SK-N-SH (cell line): ENCODE results near the gene MPO. TPM values are rescaled to one million over a fixed set of nuclear protein-coding genes. Genes with fewer than 3 reads are reported as not detected.

Experiments
- CTCF ChIA-PET: fragments of 300-600, 350-600 bp; formaldehyde crosslinking; extraction: SDS; loops from one replicate; lab custom pipeline; 2021; lab: Yijun Ruan, JAX
- POLR2A ChIA-PET: fragments of 350-600 bp; sonication (Branson Sonifier 250); formaldehyde crosslinking; extraction: SDS; loops from one replicate; lab custom pipeline; 2020; ENCODE audit warnings: antibody characterized with exemption, inconsistent platforms; lab: Yijun Ruan, JAX
- DNase-seq: peaks from one replicate; pipeline ENCODE4 v3.0.0; 2012
- H2AFZ ChIP-seq: fragments of 200-600 bp; sonication (generic); 2 replicates; pipeline ENCODE4 v1.8.1; 2016; ENCODE audit warnings: antibody characterized with exemption, mild to moderate bottlenecking, low read depth
- H3F3A ChIP-seq: fragments of 200-600 bp; sonication (generic); replicated peaks from 2 replicates; pipeline ENCODE3; 2016; ENCODE audit warnings: antibody characterized with exemption, mild to moderate bottlenecking; ENCODE audit not compliant: insufficient read depth
- H3K27ac ChIP-seq, 2 experiments: fragments of 200-500 bp in 1 of 2; fragments of 200-600 bp in 1 of 2; sonication (Bioruptor generic) in 1 of 2; sonication (generic), shearing (Covaris generic) in 1 of 2; 2 replicates each; pipeline versions ENCODE4 v1.5.1 to v1.6.1; 2014 to 2016; ENCODE audit warnings: low read depth in 2 of 2, inconsistent platforms in 1 of 2, low read length in 1 of 2, mild to moderate bottlenecking in 1 of 2, mixed read lengths in 1 of 2
- H3K27me3 ChIP-seq: fragments of 200-600 bp; sonication (generic), shearing (Covaris generic); 2 replicates; pipeline ENCODE4 v1.6.1; 2016; ENCODE audit warnings: mixed run types; ENCODE audit not compliant: insufficient read depth
- H3K36me3 ChIP-seq, 2 experiments: fragments of 200-500 bp in 1 of 2; fragments of 200-600 bp in 1 of 2; sonication (Bioruptor generic) in 1 of 2; sonication (generic) in 1 of 2; replicated peaks in 1 of 2; 2 replicates each; pipeline versions ENCODE3 to v1.5.1; 2014 to 2016; ENCODE audit warnings: low read length in 1 of 2, mild to moderate bottlenecking in 1 of 2; ENCODE audit not compliant: insufficient read depth in 2 of 2, control insufficient read depth in 1 of 2
- H3K4me1 ChIP-seq, 2 experiments: fragments of 200-500 bp in 1 of 2; fragments of 200-600 bp in 1 of 2; sonication (Bioruptor generic) in 1 of 2; sonication (generic), shearing (Covaris generic) in 1 of 2; 2 replicates each; pipeline versions ENCODE4 v1.5.1 to v1.6.1; 2014 to 2016; ENCODE audit warnings: low read depth in 1 of 2, low read length in 1 of 2, mixed run types in 1 of 2; ENCODE audit not compliant: insufficient read depth in 2 of 2, control insufficient read depth in 1 of 2
- H3K4me2 ChIP-seq: fragments of 200-600 bp; sonication (generic), shearing (Covaris generic); 2 replicates; pipeline ENCODE4 v1.6.1; 2017; ENCODE audit warnings: mixed run types
- H3K4me3 ChIP-seq, 2 experiments: fragments of 200-500 bp in 1 of 2; fragments of 200-600 bp in 1 of 2; sonication (Bioruptor generic) in 1 of 2; sonication (generic), shearing (Covaris generic) in 1 of 2; 2 replicates each; pipeline versions ENCODE4 v1.5.1 to v1.8.1; 2014 to 2016; ENCODE audit warnings: low read depth in 2 of 2, inconsistent platforms in 1 of 2, low read length in 1 of 2, mild to moderate bottlenecking in 1 of 2, mixed read lengths in 1 of 2, moderate library complexity in 1 of 2
- H3K79me2 ChIP-seq: fragments of 200-600 bp; sonication (generic); 2 replicates; pipeline ENCODE4 v1.8.1; 2017; ENCODE audit warnings: mild to moderate bottlenecking; ENCODE audit not compliant: insufficient read depth
- H3K9ac ChIP-seq: fragments of 200-600 bp; sonication (generic); 2 replicates; pipeline ENCODE4 v1.6.1; 2017; ENCODE audit warnings: mixed run types
- H3K9me2 ChIP-seq: fragments of 200-600 bp; sonication (generic); 2 replicates; pipeline ENCODE4 v1.6.1; 2017; ENCODE audit warnings: mixed run types
- H3K9me3 ChIP-seq: fragments of 200-600 bp; sonication (generic); 2 replicates; pipeline ENCODE4 v1.6.1; 2017; ENCODE audit warnings: mixed run types, mild to moderate bottlenecking, moderate library complexity
- H4K20me1 ChIP-seq: fragments of 200-600 bp; sonication (generic); 2 replicates; pipeline ENCODE4 v1.6.1; 2017; ENCODE audit warnings: mild to moderate bottlenecking, mixed run types; ENCODE audit not compliant: insufficient read depth
- CHD2 ChIP-seq: fragments of 150-350 bp; IDR thresholded peaks from 2 replicates; pipeline ENCODE4 v1.6.1; 2018; ENCODE audit warnings: low read length; ENCODE audit not compliant: partially characterized antibody
- CTCF ChIP-seq: fragments of 200-600 bp; sonication (generic); IDR thresholded peaks from 2 replicates; pipeline ENCODE4 v1.6.1; 2017; ENCODE audit warnings: antibody characterized with exemption, mild to moderate bottlenecking, moderate library complexity
- ELF1 ChIP-seq: IDR thresholded peaks from 2 replicates; pipeline ENCODE4 v1.4.0; 2012
- EP300 ChIP-seq, 2 experiments: IDR thresholded peaks; 2 replicates each; pipeline versions ENCODE4 v1.4.0 to v1.6.1; 2012; ENCODE audit warnings: borderline replicate concordance in 1 of 2, low read depth in 1 of 2, low read length in 1 of 2
- EZH2phosphoT487 ChIP-seq: fragments of 200-600 bp; sonication (generic); IDR thresholded peaks from 2 replicates; pipeline ENCODE4 v1.6.1; 2017; ENCODE audit warnings: low read depth, mixed run types, mild to moderate bottlenecking, antibody characterized with exemption, moderate library complexity, borderline replicate concordance
- GABPA ChIP-seq: IDR thresholded peaks from 2 replicates; pipeline ENCODE4 v1.4.0; 2012; ENCODE audit warnings: low read depth, mild to moderate bottlenecking
- IRF3 ChIP-seq: fragments of 150-350 bp; IDR thresholded peaks from 2 replicates; pipeline ENCODE4 v1.6.1; 2016; ENCODE audit warnings: mild to moderate bottlenecking, low read depth, low read length
- JUND ChIP-seq: IDR thresholded peaks from 2 replicates; pipeline ENCODE4 v1.4.0; 2012
- NFIC ChIP-seq: IDR thresholded peaks from 2 replicates; pipeline ENCODE4 v1.4.0; 2012; ENCODE audit warnings: borderline replicate concordance
- NRF1 ChIP-seq: IDR thresholded peaks from 2 replicates; pipeline ENCODE4 v1.6.1; 2012; ENCODE audit warnings: low read depth, mild to moderate bottlenecking, low read length
- POLR2AphosphoS5 ChIP-seq: IDR thresholded peaks from 2 replicates; pipeline ENCODE4 v1.6.1; 2012; ENCODE audit warnings: low read depth, low read length
- RAD21 ChIP-seq: IDR thresholded peaks from 2 replicates; pipeline ENCODE4 v1.6.1; 2012; ENCODE audit warnings: mild to moderate bottlenecking, low read length
- RCOR1 ChIP-seq: fragments of 150-350 bp; IDR thresholded peaks from 2 replicates; pipeline ENCODE4 v1.6.1; 2017; ENCODE audit warnings: antibody characterized with exemption, low read length
- RXRA ChIP-seq: IDR thresholded peaks from 2 replicates; pipeline ENCODE4 v1.4.0; 2012; ENCODE audit warnings: low read depth, mild to moderate bottlenecking, borderline replicate concordance
- SIN3A ChIP-seq: IDR thresholded peaks from 2 replicates; pipeline ENCODE4 v1.6.1; 2012; ENCODE audit warnings: low read depth, mild to moderate bottlenecking, low read length, moderate library complexity, borderline replicate concordance
- SMC3 ChIP-seq: IDR thresholded peaks from 2 replicates; pipeline ENCODE4 v1.6.1; 2012; ENCODE audit warnings: low read depth, low read length, improper control_type of control experiment
- TCF12 ChIP-seq: IDR thresholded peaks from 2 replicates; pipeline ENCODE4 v1.4.0; 2012
- USF2 ChIP-seq: fragments of 150-350 bp; IDR thresholded peaks from 2 replicates; pipeline ENCODE4 v1.6.1; 2017; ENCODE audit warnings: antibody characterized with exemption, low read length, low read depth, borderline replicate concordance
- YY1 ChIP-seq: IDR thresholded peaks from 2 replicates; pipeline ENCODE4 v1.4.0; 2012; ENCODE audit warnings: low read depth, mild to moderate bottlenecking
- WGBS: methylation state at CpG from one replicate; pipeline ENCODE4 v1.1.6; 2017; ENCODE audit warnings: low lambda C conversion rate; 5-methylcytosine and 5-hydroxymethylcytosine counted together
- polyA plus RNA-seq, 3 experiments: library from polyadenylated mRNA; depleted of rRNA; stranded (reverse); fragments of >200 nt; gene quantifications; 2 replicates each; pipeline ENCODE4 v1.2.3, GENCODE V29; 2012
- TF ChIP-seq, protein P1 (sequence below): IDR thresholded peaks from 2 replicates; pipeline ENCODE4 v1.4.0; 2012; ENCODE audit warnings: low read depth
- TF ChIP-seq, protein P2 (sequence below): IDR thresholded peaks from 2 replicates; pipeline ENCODE4 v1.4.0; 2012; ENCODE audit warnings: low read depth, borderline replicate concordance

MPO gene
- polyA plus RNA-seq, 1 of the 3 experiments (the other 2 are of a cell fraction) = not detected

DNA sequence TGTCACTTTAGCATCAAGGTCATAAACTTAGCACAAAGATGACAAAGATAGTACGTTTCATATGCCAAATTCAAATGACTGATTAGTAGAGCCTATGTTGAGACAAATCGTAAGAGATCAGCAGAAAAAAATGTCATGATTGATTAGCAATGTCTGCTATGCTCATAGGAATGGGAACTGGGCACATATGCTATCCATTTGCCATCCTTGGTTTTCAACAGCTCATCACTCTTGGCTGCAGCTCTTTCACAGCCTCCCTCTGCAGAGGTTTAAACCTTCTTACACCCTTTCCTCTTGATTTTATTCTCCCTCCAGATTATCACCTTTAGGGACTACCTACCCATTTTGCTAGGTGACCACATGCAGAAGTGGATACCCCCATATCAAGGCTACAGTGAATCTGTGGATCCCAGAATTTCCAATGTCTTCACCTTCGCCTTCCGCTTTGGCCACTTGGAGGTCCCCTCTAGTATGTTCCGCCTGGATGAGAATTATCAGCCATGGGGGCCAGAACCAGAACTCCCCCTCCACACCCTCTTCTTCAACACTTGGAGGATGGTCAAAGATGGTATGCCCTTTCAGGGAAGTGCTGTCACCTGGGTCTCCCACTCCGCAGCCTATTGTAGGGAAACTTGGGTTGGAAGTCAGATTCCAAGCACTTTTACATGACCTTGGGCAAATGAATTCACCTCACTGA lies 16.2 kb downstream of the MPO start (continued):
- TF ChIP-seq EP300 (IDR thresholded peaks at IDR 0.05; ENCODE audit: borderline replicate concordance in 1 of 2, low read depth in 1 of 2, low read length in 1 of 2) (no peak), NFIC (no peak), USF2 (no peak), CTCF (no peak), TCF12 (no peak), RXRA (no peak)
- TF ChIP-seq, protein P1, sequence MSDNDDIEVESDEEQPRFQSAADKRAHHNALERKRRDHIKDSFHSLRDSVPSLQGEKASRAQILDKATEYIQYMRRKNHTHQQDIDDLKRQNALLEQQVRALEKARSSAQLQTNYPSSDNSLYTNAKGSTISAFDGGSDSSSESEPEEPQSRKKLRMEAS = no peak

DNA sequence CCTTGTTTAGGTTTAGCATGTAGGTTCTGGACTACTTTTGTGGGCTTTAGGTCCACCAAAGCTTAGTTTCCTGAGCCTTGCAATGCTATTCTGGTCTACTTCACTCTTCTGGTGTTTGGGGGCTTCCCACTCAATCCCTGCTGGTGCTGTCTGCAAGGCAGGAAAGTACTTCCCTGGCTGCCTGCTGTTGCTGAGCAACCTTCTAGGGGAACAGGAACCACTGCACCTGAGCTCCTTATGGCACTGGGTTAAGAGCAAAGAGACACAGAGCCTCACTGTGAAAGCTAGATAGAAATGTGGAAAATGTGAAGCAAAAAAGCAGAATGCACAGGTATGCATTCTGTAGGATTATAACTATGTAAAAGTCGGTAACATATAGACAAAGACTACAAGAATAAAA lies 17.0 kb downstream of the MPO start:
- Histone ChIP-seq H3K79me2 (no peaks in the 10 kb centered on the region), H4K20me1 (no peaks in the 10 kb centered on the region), H3K4me2 (no peak overlapping the region), H3K4me3 (no peak overlapping the region), H3K27ac (no peak overlapping the region), H3K36me3 (no peaks in the 10 kb centered on the region), H3K9ac (no peak overlapping the region), H3K9me3 (0 out of 2 replicates have a peak, but pooled peaks cover 3% of the 10 kb centered on the region), H3K4me1 (no peaks in the 10 kb centered on the region), H3F3A (no peaks in the 10 kb centered on the region), H2AFZ (no peak overlapping the region), H3K27me3 (peaks cover 50% of the 10 kb centered on the region), H3K9me2 (no peaks in the 10 kb centered on the region; the same call in 1 of the 2 replicates)
- 1% methylated on average over 1 of the region's 1 CpG for WGBS
- no peak for DNase-seq
- ChIA-PET POLR2A (no interaction called here), CTCF (interaction anchor here (0.8 to 3.1 kb wide), 2 partner anchors 14 to 111 kb away, joined by 3 to 19 read pairs; no protein-coding TSS in a partner anchor)
- TF ChIP-seq, protein P1 = no peak
- TF ChIP-seq JUND (no peak), SMC3 (no peak), NRF1 (no peak), RCOR1 (no peak), IRF3 (no peak), ELF1 (no peak), RAD21 (no peak), SIN3A (no peak), NFIC (no peak), RXRA (no peak), EZH2phosphoT487 (no peak), GABPA (no peak), POLR2AphosphoS5 (no peak), YY1 (no peak), CHD2 (no peak), EP300 (IDR thresholded peaks at IDR 0.05; ENCODE audit: borderline replicate concordance in 1 of 2, low read depth in 1 of 2, low read length in 1 of 2) (no peak)
- TF ChIP-seq, protein P2, sequence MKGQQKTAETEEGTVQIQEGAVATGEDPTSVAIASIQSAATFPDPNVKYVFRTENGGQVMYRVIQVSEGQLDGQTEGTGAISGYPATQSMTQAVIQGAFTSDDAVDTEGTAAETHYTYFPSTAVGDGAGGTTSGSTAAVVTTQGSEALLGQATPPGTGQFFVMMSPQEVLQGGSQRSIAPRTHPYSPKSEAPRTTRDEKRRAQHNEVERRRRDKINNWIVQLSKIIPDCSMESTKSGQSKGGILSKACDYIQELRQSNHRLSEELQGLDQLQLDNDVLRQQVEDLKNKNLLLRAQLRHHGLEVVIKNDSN = no peak
